Adipocyte (in vitro differentiated cells): ENCODE data around the gene PUS3.
"Not testable (repeated sequence)": the region's sequence is repeated elsewhere in the genome, so short reads cannot be mapped to it uniquely, and the experiment has no call there.

Experiments used
- DNase-seq: peaks from one replicate; pipeline ENCODE4 v3.0.0-alpha.2; 2015; ENCODE audit warnings: low read depth
- H3K27me3 ChIP-seq: replicated peaks from 2 replicates; pipeline ENCODE4 v1.7.0; 2013; ENCODE audit warnings: mild to moderate bottlenecking, low read length, moderate library complexity; ENCODE audit not compliant: control insufficient read depth, insufficient read depth
- H3K36me3 ChIP-seq: 2 replicates; pipeline ENCODE4 v1.7.0; 2013; ENCODE audit warnings: low read length, mild to moderate bottlenecking, moderate library complexity; ENCODE audit not compliant: control insufficient read depth, insufficient read depth, severe bottlenecking
- H3K4me1 ChIP-seq: 2 replicates; pipeline ENCODE4 v1.7.0; 2013; ENCODE audit warnings: mild to moderate bottlenecking, low read length, moderate library complexity; ENCODE audit not compliant: control insufficient read depth, insufficient read depth
- H3K4me3 ChIP-seq: 2 replicates; pipeline ENCODE4 v1.7.0; 2013; ENCODE audit warnings: mild to moderate bottlenecking, low read length, moderate library complexity
- H3K9ac ChIP-seq: 2 replicates; pipeline ENCODE4 v1.7.0; 2013; ENCODE audit warnings: mild to moderate bottlenecking, low read length, moderate library complexity
- H3K9me3 ChIP-seq: 2 replicates; pipeline ENCODE4 v1.7.0; 2013; ENCODE audit warnings: mild to moderate bottlenecking, low read length, moderate library complexity; ENCODE audit not compliant: control insufficient read depth

Gene PUS3

GRCh38 chr11:125874556-125875124, 28.4 kb downstream of the PUS3 start:
- no peaks in the 10 kb centered on the region for H3K36me3 ChIP-seq
- peak overlapping the region; percentile 69 for H3K4me3 ChIP-seq
- peak overlapping the region; percentile 27 for H3K9ac ChIP-seq
- no peaks in the 10 kb centered on the region for H3K27me3 ChIP-seq
- H3K4me1 ChIP-seq, result no peaks in the 10 kb centered on the region
- DNase-seq, result peak; percentile 89
- no peaks in the 10 kb centered on the region for H3K9me3 ChIP-seq

- no peak for DNase-seq
- no peaks in the 10 kb centered on the region for H3K4me1 ChIP-seq
- no peaks in the 10 kb centered on the region for H3K36me3 ChIP-seq
- no peaks in the 10 kb centered on the region for H3K9me3 ChIP-seq
- H3K9ac ChIP-seq, result peak overlapping the region; percentile 27
- H3K4me3 ChIP-seq, result peak overlapping the region; percentile 69
- no peaks in the 10 kb centered on the region for H3K27me3 ChIP-seq
These were observed 29.0 kb downstream of the PUS3 start for GRCh38 chr11:125873881-125874555.

GRCh38 chr11:125872138-125872491, 30.9 kb downstream of the PUS3 start:
- H3K4me3 ChIP-seq, result no peak overlapping the region
- H3K27me3 ChIP-seq, result no peaks in the 10 kb centered on the region
- no peaks in the 10 kb centered on the region for H3K9me3 ChIP-seq
- DNase-seq, result no peak
- no peaks in the 10 kb centered on the region for H3K36me3 ChIP-seq
- no peak overlapping the region for H3K9ac ChIP-seq
- H3K4me1 ChIP-seq, result no peaks in the 10 kb centered on the region

GRCh38 chr11:125871391-125872137, 31.4 kb downstream of the PUS3 start:
- Histone ChIP-seq H3K27me3 (no peaks in the 10 kb centered on the region), H3K36me3 (no peaks in the 10 kb centered on the region), H3K9me3 (no peaks in the 10 kb centered on the region), H3K9ac (no peak overlapping the region), H3K4me1 (no peaks in the 10 kb centered on the region), H3K4me3 (no peak overlapping the region)
- peak; percentile 48 for DNase-seq

- no peaks in the 10 kb centered on the region for H3K36me3 ChIP-seq
- H3K4me1 ChIP-seq, result no peaks in the 10 kb centered on the region
- no peak overlapping the region for H3K9ac ChIP-seq
- H3K27me3 ChIP-seq, result no peaks in the 10 kb centered on the region
- H3K4me3 ChIP-seq, result no peak overlapping the region
- no peaks in the 10 kb centered on the region for H3K9me3 ChIP-seq
- no peak for DNase-seq
These were observed 33.5 kb downstream of the PUS3 start for GRCh38 chr11:125869521-125869920.

GRCh38 chr11:125865354-125865753, 37.7 kb downstream of the PUS3 start:
- not testable (repeated sequence) for DNase-seq, H3K9ac ChIP-seq, H3K27me3 ChIP-seq, H3K4me1 ChIP-seq, H3K36me3 ChIP-seq, H3K4me3 ChIP-seq, H3K9me3 ChIP-seq

GRCh38 chr11:125862786-125863185, 40.2 kb downstream of the PUS3 start:
- not testable (repeated sequence) for H3K36me3 ChIP-seq, H3K27me3 ChIP-seq, H3K9me3 ChIP-seq, H3K4me3 ChIP-seq, H3K9ac ChIP-seq, DNase-seq, H3K4me1 ChIP-seq

- H3K4me3 ChIP-seq, H3K27me3 ChIP-seq, H3K9ac ChIP-seq, H3K9me3 ChIP-seq, H3K36me3 ChIP-seq, H3K4me1 ChIP-seq, DNase-seq: not testable (repeated sequence)
These were observed 45.3 kb downstream of the PUS3 start for GRCh38 chr11:125857670-125858069.

GRCh38 chr11:125846188-125846587, 56.8 kb downstream of the PUS3 start:
- no peak overlapping the region for H3K4me3 ChIP-seq
- H3K9me3 ChIP-seq, result peaks cover 14% of the 10 kb centered on the region
- H3K36me3 ChIP-seq, result no peaks in the 10 kb centered on the region

More at GRCh38 chr11:125846188-125846587, 56.8 kb downstream of the PUS3 start:
- Histone ChIP-seq H3K4me1 (no peaks in the 10 kb centered on the region), H3K27me3 (no peaks in the 10 kb centered on the region), H3K9ac (no peak overlapping the region)
- DNase-seq, result no peak
